Spleen (tissue), 7 donors: ENCODE measurements around the gene TXNDC2.

Source experiments
- POLR2A ChIP-seq, 3 donors: fragments of 450-650 bp; IDR thresholded peaks; one replicate each; pipeline ENCODE4 v1.5.1; 2017; ENCODE audit warnings: antibody characterized with exemption in 3 of 3, mild to moderate bottlenecking in 1 of 3
- TF ChIP-seq, protein P1 (sequence below), 11 experiments: fragments of 200-600 bp in 7 of 11; fragments of 450-650 bp in 4 of 11; sonication (generic) in 4 of 11; IDR thresholded peaks in 8 of 11; conservative IDR thresholded peaks in 3 of 11; 1 replicate in 7 of 11; 2 replicates in 4 of 11; pipeline versions ENCODE4 v1.4.0 to v1.8.0; 2016 to 2021; ENCODE audit warnings: antibody characterized with exemption in 11 of 11, inconsistent platforms in 4 of 11, mild to moderate bottlenecking in 1 of 11
- donor health status: DM: no; HTN: no; CAD: no; lungs with moderate emphysema.
- donor health status: DM: no; HTN: no; CAD: no.
- donor health status: DM: no; HTN: no; CAD: no.

GRCh38 chr18:9890957-9891356 is 5.2 kb downstream of the TXNDC2 start:
- TF ChIP-seq POLR2A (IDR thresholded peaks at IDR 0.05): no peak
- TF ChIP-seq, protein P1, sequence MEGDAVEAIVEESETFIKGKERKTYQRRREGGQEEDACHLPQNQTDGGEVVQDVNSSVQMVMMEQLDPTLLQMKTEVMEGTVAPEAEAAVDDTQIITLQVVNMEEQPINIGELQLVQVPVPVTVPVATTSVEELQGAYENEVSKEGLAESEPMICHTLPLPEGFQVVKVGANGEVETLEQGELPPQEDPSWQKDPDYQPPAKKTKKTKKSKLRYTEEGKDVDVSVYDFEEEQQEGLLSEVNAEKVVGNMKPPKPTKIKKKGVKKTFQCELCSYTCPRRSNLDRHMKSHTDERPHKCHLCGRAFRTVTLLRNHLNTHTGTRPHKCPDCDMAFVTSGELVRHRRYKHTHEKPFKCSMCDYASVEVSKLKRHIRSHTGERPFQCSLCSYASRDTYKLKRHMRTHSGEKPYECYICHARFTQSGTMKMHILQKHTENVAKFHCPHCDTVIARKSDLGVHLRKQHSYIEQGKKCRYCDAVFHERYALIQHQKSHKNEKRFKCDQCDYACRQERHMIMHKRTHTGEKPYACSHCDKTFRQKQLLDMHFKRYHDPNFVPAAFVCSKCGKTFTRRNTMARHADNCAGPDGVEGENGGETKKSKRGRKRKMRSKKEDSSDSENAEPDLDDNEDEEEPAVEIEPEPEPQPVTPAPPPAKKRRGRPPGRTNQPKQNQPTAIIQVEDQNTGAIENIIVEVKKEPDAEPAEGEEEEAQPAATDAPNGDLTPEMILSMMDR (IDR thresholded peaks at IDR 0.05 in 8 of 11, conservative IDR thresholded peaks at IDR 0.05 in 3 of 11): no peak
